Endometrial microvascular endothelial cells (primary cell): ENCODE measurements around the gene SMARCA2. TPM values are rescaled to one million over a fixed set of nuclear protein-coding genes. Genes with fewer than 3 reads are reported as not detected.

Source experiments
- in situ Hi-C: cut with HindIII; loops from 2 replicates; pipeline ENCODE4 v1.10.0; 2017; ENCODE audit warnings: low sequenced_read_pairs, low pct_unique_long_range_greater_than_20kb; ENCODE audit errors: inconsistent ontology term
- total RNA-seq: library from RNA; depleted of rRNA; stranded (reverse); fragments of >200 nt; gene quantifications from one replicate; pipeline ENCODE4 v1.2.3, GENCODE V29; 2015; ENCODE audit errors: inconsistent ontology term

Gene SMARCA2
- total RNA-seq, 1 donor from 2014 or later = 30.5 TPM

DNA sequence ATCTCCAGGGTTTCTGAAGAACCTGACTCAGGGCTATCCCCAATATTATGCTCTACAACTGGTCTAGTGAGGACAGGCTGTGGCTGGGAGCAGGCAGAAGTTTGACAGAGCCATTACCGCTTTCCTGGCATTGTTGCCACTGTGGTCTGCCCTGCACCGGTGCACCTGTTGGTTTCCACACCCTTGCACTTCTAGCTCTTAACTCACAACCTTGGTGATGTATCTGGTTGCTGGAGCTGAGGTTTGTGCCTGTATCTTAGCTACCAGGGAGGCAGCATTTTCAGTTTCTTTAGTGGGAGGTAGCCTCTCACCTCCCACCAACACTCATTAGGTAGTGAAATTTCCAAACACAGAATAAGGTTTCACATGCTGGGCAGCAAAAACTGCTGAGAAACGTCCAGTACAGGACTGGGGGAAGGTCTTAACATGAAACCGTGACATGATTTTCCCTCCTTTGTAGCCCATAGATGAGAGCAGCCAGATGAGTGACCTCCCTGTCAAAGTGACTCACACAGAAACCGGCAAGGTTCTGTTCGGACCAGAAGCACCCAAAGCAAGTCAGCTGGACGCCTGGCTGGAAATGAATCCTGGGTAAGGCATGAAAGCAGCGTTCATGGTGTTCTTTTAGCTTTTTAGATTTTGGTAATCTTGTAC is 57.7 kb downstream of the SMARCA2 start:
- in situ Hi-C loops = no loop called here

DNA sequence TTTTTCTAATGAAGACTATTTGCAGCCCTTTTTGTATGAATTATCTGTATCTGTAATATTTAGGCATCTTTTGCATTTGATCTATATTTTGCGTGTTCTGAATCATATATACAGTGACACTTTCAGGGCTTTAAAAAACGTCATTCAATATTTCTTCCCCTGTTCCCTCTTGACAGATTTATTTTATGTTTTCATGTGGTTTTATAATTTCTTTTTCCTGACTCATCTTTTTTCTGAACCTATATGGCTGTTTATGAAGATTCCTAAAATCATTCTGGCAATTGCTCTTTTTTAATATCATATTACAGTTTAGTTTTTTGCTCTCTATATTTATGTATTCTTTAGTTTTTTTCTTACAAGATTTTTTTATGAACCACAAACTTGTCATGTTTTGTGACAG is 67.6 kb downstream of the SMARCA2 start:
- in situ Hi-C loops = no loop called here

DNA sequence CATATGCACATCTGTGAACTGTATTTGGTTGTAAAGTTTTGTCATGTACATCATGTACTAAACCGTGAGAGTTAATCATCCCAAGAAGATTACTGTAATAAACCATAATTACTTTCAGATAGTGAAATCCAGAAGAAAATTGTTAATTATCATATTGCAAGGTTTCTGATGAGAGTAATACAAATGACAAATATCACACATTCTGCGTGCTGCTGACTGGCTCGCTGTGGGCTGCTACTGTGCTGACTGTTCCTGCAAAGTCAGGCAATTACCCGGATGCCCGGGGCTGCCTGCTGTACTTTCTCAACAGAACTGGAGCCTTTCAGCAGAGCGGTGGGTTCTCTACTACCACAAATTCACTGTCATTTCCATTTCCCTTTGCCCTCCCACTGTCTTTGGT is 68.3 kb downstream of the SMARCA2 start:
- in situ Hi-C loops = no loop called here

DNA sequence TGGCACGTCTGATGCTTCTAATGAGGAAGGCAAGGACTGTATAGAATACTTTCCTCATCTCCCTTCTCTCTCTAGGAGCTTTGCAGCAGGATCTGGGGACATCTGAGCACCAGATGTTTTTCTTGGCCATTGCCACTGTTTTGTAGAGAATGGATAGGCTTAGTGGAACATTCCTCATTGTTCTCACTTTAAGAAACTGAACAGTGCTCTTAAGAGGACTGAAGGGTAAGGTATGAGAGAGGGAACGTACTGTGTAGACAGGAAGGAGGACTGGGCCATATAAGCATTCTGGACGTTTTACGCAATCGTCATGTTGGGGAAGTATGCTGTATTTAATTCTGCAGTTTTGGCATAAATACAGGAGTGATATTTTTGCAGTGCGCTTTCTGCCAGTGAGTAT is 70.6 kb downstream of the SMARCA2 start:
- in situ Hi-C loops = no loop called here

DNA sequence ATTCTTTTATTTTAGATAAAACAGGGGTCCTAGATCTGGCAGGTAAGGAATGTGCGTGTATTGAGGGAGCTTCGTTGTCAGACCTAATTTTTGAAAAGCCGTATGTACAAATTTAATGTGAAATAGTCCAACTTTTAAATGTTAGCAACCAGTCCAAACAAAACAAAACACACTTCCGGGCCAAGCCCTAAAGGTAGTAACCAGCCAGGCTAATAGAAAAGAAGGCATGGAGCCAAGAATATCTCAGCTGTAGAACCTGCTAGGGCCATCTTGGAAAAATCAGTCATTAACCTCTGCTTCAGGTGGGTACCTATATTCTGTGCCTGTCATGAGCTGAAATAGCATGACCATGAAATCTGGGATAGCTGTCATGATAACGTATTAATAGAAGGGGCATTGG is 71.0 kb downstream of the SMARCA2 start:
- in situ Hi-C loops = no loop called here

DNA sequence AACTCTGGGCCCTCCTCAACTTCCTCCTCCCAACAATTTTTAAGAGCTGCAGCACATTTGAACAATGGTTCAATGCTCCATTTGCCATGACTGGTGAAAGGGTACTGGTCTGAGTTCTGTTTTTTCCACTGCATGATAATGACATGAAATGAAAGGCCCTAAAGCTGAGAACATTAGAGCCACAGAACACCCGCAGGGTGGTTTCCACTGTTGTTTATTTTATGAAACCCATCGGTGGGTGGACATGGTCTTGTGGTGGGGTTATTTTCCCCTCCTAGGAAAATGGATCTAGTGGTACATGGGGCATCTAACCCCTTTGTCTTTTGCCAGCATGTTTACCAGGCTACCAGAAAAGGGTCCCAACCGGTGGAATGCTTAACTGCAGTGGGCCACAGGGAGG is 71.8 kb downstream of the SMARCA2 start:
- in situ Hi-C loops = no loop called here

DNA sequence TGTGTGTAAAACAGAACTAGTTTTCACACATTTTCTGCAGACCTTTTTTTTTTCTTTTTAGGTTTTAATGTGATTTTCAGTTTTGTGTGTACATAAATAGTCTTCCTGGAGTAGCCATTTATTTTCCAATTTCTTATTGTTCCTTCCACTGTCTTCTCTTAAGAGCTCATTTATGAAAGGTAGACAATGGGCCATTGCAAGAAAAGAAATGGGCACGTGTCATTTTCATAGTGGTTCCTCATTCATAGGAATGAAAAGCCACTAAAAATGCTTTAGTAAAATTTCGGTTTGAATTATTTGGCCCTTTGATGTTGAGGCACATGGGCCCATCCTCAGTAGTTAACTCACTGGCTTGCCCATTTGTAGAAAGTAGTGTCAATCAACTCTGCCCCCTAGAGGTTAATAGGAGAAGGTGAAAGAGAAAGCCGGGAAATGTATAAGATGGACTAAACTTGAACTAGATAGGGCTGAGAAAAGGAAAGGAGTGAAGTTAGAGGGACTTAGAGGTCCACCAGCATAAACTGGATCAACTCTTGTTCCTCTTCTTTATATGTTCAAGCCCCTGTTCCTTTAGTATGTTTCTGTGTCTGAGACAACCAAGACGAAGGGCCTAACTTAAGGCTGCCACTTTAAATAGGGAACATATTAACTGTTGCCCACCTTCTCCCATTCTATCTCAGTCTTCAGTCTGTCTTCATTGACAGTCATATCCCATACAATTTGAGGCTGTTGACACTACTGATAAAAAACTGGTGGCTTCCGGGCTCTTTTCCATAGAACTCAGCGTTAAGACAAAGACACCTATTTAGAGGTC is 72.6 kb downstream of the SMARCA2 start:
- in situ Hi-C loops = no loop called here

DNA sequence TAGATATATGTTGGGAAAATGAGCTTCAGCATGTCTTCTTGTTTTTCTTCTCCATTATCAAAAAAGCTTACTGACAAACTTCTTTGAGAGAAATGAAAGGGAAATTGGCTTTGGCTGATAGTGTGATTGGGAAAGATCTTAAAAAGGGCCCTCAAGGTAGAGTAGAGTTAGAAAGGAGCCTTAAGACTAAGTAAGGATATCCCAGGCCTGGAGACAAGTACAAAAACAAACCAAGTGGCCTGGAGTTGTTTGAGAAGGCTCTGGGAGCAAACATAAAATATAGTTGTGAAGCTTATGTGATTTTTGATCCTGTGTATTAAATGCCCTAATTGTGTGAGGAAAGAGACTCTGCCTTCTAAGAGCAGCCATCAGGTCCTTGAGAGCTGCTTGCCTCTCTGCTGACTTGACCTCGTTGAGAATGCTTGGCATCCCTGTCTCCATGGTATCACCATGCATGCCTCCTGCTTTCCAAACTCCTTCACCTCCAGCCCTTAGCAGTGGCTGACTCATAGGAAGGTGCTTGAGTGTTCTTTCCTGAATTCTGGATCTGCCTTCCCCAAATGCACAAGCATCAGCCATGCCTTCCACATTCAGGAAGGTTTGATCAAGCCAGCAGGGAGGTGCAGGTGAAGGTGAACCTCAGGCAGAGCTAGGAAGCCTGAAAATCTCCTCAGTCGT is 78.9 kb downstream of the SMARCA2 start:
- in situ Hi-C loops = no loop called here

DNA sequence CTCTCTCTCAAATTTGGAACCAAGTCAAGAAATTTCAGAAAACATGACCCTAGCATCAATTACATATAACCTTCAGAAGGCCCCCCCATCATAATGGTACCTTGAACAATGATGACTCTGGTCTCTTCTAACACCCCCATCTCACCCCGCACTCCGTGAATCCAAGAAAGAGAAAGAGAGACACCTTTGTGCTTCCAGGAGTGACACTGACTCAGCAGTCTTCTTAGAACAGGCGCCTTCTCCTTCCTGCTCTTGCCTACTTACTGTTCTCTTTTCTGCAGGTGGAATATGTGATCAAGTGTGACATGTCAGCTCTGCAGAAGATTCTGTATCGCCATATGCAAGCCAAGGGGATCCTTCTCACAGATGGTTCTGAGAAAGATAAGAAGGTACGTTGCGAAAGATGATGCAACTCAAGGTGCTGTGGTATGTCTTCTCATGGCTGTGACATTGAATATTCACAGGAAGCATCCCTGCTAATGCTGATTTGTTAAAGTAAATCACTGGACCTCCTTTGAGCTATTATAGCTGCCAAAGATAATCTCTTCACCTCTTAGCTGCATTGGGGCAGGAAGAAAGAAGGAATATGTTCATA is 81.3 kb downstream of the SMARCA2 start:
- in situ Hi-C loops = no loop called here

DNA sequence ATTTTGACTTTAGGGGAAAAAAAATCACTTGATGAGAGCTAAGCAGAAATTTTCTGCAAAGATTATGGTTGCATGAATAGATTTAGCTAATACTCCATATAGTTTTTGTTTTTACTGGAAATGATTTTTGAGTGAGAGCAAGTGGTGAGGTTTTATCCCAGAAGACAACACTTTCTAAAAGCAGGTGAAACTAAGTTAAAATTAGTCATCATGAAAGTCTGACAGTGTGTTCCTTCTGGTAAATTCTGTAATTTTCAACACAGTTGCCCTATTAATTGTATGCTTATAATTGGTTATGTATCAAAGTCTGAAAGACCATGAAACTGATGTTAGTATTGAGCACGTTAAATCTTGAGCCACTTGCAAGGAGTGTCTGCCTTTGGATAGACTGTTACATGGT is 91.5 kb downstream of the SMARCA2 start:
- in situ Hi-C loops = no loop called here

DNA sequence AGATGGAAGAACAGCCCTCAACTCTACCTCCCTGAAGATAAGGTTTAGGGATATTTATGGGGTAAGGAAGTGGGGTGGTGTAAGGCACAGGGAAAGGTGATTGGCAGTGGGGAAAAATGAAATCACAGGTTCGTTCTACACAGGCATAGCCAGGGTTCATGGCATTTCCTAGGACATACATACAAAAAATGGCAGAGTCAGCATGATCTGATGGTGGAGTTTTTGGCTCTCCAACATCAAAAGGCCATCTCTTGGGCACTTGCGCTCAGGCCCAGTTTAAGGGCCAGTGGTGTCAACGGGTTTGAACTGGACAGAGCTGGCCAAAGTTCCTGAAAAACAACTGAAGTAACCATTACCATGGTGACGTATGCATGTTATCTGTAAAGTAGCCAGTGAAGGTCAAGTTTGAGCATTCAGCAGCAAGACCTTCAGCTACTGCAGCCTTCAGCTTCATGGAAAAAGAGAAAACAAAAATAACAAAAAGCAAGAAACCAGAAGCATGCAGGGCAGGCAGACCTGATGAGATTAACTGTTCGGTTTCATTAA is 92.8 kb downstream of the SMARCA2 start:
- in situ Hi-C loops = no loop called here

DNA sequence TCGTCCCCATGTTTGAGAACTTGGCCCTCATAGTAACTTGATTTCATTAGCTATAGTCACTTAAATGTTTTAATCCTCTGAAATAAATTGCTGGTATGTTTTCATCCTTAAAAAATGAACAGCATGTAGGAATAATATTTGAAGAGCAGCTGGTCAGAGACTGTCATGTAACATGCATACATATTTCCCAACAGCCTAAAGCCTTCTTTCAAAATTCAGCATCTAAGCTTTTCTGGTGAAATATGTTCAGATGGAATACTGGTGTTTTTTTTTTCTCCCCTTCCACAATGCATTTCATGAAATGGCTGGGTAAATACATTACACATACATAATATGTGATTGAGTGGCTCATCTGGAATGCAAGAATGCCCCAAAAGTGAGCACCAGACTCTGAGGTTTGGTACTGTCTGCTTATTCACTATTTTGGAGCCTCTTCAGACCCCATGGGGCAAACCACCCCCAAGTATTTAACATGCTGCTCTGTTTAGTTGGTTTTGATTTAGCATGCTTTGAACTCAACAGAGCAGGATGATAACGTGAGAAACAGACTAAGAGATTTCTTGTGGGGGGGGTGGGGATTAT is 94.0 kb downstream of the SMARCA2 start:
- in situ Hi-C loops = no loop called here

DNA sequence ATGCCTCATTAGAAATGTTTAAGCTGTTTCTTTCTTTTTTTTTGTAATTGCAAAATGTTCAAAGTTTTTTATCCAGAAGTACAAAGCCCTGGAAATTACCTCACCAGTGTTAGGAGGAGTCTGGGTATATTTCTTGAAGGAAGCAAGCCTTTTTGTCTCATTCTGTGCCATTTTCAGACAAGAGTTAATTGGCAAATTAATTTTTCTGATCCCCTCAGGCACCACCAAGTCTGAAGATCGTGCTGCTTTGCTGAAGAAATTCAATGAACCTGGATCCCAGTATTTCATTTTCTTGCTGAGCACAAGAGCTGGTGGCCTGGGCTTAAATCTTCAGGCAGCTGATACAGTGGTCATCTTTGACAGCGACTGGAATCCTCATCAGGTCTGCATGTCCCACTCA is 94.9 kb downstream of the SMARCA2 start:
- in situ Hi-C loops = no loop called here

DNA sequence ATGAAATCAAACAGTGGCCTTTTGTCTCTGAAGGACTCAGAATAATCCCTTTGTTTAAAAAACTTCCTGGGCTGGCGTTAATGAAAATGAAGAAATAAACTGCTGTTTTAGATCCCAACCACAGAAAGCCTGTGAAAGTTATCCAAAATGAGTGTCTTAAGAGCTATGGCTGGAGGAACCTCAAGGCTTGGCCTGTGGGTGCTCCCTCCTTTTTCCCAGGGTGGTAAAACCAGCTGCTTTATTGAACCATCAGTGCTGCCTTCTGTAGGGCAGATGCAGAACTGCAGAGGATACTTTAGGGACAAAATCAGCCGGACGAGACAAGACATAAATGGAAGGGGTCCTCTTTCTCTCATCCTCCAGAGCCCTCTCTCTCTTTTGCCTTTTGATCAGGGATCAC is 100.9 kb downstream of the SMARCA2 start:
- in situ Hi-C loops = no loop called here

DNA sequence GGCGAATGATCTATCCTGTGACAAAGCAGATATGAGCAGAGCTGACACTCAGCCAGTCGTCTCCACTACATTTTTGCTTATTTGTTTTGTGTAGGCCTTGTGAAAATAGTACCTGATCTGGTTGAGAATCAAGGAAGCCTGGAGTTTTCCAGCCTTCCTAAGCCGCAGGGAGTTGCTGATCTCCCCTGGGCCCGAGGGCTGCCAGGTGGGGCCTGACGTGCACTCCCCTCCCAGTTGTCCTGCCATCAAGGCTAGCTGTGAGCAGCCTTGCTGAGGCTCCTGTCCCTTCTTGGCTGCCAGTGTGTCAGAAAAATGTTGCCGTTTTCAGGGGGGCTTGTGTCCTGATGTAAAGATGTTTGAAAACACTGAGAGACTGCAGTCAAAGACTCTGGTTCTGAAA is 102.4 kb downstream of the SMARCA2 start:
- in situ Hi-C loops = no loop called here

DNA sequence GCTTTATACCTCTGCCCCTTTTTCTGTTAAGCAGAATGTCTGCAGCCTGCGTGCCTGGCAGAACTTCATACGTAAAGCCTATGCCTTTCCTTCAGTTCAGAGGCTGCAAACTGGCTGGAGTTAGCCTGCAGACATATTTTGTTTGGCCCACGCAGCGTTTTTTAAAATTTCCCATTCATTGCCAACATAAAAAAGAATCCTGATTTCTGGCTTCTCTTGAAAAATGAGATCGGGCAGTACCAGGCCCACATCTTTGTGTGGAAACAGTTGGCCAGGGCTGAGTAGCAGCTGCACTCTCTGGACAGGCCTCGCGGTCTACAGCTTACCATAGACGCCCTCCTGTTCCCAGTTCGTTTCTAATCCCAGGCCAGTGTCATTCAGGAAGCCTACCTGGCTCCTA is 104.4 kb downstream of the SMARCA2 start:
- in situ Hi-C loops = no loop called here

DNA sequence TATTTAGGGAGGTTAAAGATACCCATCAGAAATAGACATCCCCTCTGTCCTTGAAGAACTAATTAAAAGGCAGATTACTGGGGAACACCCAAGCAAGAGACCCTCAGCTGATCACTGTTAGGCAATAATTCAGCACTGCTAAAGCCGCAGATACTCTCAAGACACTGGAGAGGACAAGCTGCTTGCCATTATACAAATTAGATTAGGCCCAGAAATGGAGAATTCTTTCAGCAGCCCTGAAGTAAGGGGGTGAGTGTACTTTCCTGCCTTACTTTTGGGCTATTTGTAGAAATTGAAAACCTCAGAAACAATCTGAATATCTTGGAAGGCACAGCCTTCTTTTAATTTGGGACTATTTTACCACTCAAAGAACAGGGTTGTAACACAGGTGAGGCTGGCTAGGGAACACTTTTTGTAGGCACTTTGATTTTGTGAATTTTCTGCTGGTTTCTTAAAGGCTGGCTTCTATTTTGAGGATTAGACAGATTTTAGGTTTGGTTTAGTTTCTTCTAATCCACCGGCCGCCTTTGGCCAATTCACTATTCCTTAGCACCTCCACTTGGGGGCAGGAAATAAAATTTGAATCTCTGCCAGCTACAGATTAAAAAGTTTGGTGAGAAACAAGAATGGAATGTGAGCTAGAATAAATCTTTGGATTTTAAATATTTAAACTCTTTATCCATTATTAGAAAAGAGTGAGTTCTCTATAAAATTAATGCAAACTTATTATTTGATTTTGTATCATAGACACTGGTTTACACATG is 106.0 kb downstream of the SMARCA2 start:
- in situ Hi-C loops = no loop called here

DNA sequence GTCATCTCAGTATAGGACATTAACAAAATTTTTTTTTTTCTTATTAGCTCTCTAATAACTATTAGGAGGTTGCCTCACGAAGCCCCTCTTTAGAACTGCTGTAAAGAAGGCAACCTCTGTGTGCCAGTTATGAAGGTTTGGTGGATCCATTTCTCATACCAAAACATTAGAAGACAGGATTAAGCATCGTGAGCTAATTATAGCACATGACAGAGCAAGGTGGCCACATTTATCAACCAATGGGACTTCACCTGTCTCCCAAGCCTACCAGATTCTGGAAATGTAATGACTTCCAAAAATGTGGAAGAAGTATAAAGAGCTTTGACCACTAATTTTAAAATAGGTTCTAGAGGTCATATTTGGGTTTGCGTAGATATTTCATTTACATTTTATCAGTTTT is 107.2 kb downstream of the SMARCA2 start:
- in situ Hi-C loops = no loop called here
